SU-DHL-6 (cell line): ENCODE measurements around the gene RAX2.

Source experiments
- H2AFZ ChIP-seq: fragments of 200-600 bp; sonication (generic); 2 replicates; pipeline ENCODE4 v1.6.1; 2014; ENCODE audit warnings: low read depth, mild to moderate bottlenecking, moderate library complexity, mixed read lengths, antibody characterized with exemption, low read length; ENCODE audit not compliant: severe bottlenecking
- H3F3A ChIP-seq: fragments of 200-600 bp; shearing (Covaris generic); 2 replicates; pipeline ENCODE4 v1.6.0; 2016; ENCODE audit warnings: antibody characterized with exemption, mild to moderate bottlenecking; ENCODE audit not compliant: insufficient read depth
- H3K27ac ChIP-seq: fragments of 200-600 bp; sonication (generic); 2 replicates; pipeline ENCODE4 v1.5.1; 2016; ENCODE audit warnings: low read depth, mild to moderate bottlenecking, low read length, moderate library complexity, mixed read lengths
- H3K27me3 ChIP-seq: fragments of 200-600 bp; sonication (generic), shearing (Covaris generic); 2 replicates; pipeline ENCODE4 v1.6.0; 2014; ENCODE audit warnings: mild to moderate bottlenecking, low read length
- H3K36me3 ChIP-seq: fragments of 200-600 bp; sonication (generic); 2 replicates; pipeline ENCODE4 v1.6.1; 2014; ENCODE audit warnings: mild to moderate bottlenecking, low read length, mixed read lengths
- H3K4me2 ChIP-seq: fragments of 300-600, 200-600 bp; shearing (Covaris generic), sonication (generic); 2 replicates; pipeline ENCODE4 v1.6.0; 2014; ENCODE audit warnings: low read length, low read depth, mild to moderate bottlenecking; ENCODE audit not compliant: poor library complexity, severe bottlenecking
- H3K4me3 ChIP-seq: fragments of 200-600 bp; sonication (generic); 2 replicates; pipeline ENCODE4 v1.5.1; 2014; ENCODE audit warnings: antibody characterized with exemption, low read length, mild to moderate bottlenecking, mixed read lengths; ENCODE audit not compliant: insufficient read depth, poor library complexity, severe bottlenecking
- H3K79me2 ChIP-seq: fragments of 200-600 bp; sonication (generic); 2 replicates; pipeline ENCODE4 v1.6.1; 2014; ENCODE audit warnings: mild to moderate bottlenecking, low read length, moderate library complexity; ENCODE audit not compliant: insufficient read depth
- H3K9ac ChIP-seq: fragments of 200-600 bp; sonication (generic); 2 replicates; pipeline ENCODE4 v1.7.0; 2014; ENCODE audit warnings: mild to moderate bottlenecking, low read length
- H3K9me2 ChIP-seq: fragments of 200-600 bp; sonication (generic); replicated peaks from 2 replicates; pipeline ENCODE4 v1.6.1; 2014; ENCODE audit warnings: low read length; ENCODE audit not compliant: insufficient read depth
- H3K9me3 ChIP-seq: fragments of 200-600 bp; sonication (generic); 2 replicates; pipeline ENCODE4 v1.6.1; 2014; ENCODE audit warnings: low read length, mixed read lengths; ENCODE audit not compliant: insufficient read depth
- H4K20me1 ChIP-seq: fragments of 200-600 bp; sonication (generic); 2 replicates; pipeline ENCODE4 v1.6.1; 2014; ENCODE audit warnings: low read depth, mild to moderate bottlenecking, antibody characterized with exemption, low read length, moderate library complexity, mixed read lengths
- EZH2phosphoT487 ChIP-seq: fragments of 200-600 bp; sonication (generic), shearing (Covaris generic); conservative IDR thresholded peaks from 2 replicates; pipeline ENCODE4 v1.6.1; 2018; ENCODE audit warnings: mild to moderate bottlenecking, antibody characterized with exemption, low read length, moderate library complexity, mixed read lengths
- TF ChIP-seq, protein P1 (sequence below): fragments of 200-600 bp; sonication (generic); IDR thresholded peaks from one replicate; pipeline ENCODE4 v1.5.1; 2017; ENCODE audit warnings: antibody characterized with exemption, mild to moderate bottlenecking, low read length, moderate library complexity; ENCODE audit not compliant: insufficient read depth, poor library complexity, severe bottlenecking

RAX2 gene

GRCh38 chr19:3734310-3734600 is 37.8 kb downstream of the RAX2 start:
- Histone ChIP-seq H3K27me3 (no peaks in the 10 kb centered on the region), H3K9me3 (no peaks in the 10 kb centered on the region), H3K27ac (no peak overlapping the region), H3K79me2 (no peaks in the 10 kb centered on the region), H3K4me3 (no peak overlapping the region), H3K4me2 (no peak overlapping the region), H3K36me3 (no peaks in the 10 kb centered on the region), H4K20me1 (no peaks in the 10 kb centered on the region), H3K9me2 (no peaks in the 10 kb centered on the region), H3F3A (no peaks in the 10 kb centered on the region), H3K9ac (no peak overlapping the region), H2AFZ (no peak overlapping the region)
- TF ChIP-seq, protein P1, sequence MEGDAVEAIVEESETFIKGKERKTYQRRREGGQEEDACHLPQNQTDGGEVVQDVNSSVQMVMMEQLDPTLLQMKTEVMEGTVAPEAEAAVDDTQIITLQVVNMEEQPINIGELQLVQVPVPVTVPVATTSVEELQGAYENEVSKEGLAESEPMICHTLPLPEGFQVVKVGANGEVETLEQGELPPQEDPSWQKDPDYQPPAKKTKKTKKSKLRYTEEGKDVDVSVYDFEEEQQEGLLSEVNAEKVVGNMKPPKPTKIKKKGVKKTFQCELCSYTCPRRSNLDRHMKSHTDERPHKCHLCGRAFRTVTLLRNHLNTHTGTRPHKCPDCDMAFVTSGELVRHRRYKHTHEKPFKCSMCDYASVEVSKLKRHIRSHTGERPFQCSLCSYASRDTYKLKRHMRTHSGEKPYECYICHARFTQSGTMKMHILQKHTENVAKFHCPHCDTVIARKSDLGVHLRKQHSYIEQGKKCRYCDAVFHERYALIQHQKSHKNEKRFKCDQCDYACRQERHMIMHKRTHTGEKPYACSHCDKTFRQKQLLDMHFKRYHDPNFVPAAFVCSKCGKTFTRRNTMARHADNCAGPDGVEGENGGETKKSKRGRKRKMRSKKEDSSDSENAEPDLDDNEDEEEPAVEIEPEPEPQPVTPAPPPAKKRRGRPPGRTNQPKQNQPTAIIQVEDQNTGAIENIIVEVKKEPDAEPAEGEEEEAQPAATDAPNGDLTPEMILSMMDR, result no peak
- no peak for TF ChIP-seq EZH2phosphoT487

DNA sequence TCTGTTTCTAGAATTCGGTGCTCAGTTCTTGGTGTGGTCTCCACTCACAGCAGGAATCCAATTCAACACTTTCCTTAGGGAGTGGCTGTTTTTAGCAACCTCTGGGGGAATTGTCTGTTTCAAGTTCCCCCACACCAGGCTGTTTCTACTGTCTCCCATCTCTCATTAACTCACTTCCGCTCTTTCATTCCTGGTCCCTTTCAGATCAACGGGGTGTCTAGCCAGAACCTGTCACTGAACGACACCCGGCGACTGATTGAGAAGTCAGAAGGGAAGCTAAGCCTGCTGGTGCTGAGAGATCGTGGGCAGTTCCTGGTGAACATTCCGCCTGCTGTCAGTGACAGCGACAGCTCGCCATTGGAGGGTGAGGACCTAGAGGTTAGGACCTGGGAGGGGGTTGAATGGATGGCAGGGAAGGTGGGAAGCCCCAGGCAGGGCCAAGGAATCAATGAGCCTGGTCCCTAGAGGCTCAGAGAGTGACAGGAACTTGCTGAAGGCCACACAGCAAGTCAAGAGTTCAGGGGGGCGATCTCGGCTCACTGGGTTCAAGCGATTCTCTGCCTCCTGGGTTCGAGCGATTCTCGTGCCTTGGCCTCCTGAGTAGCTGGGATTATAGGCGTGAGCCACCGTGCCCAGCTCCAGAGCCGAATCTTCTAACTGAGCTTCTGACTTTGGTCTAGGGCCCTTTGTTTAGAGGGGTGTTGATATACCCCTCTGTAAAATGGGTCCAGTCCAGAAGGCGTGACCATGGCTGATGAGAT is 38.3 kb downstream of the RAX2 start:
- H3K4me2 ChIP-seq, result no peak overlapping the region
- no peaks in the 10 kb centered on the region for H3K27me3 ChIP-seq
- no peak overlapping the region for H2AFZ ChIP-seq

GRCh38 chr19:3732108-3732507 is 39.9 kb downstream of the RAX2 start:
- H3F3A ChIP-seq, result no peaks in the 10 kb centered on the region
- no peak overlapping the region for H3K9ac ChIP-seq
- H2AFZ ChIP-seq, result no peak overlapping the region
- no peaks in the 10 kb centered on the region for H3K9me3 ChIP-seq
- H3K36me3 ChIP-seq, result no peaks in the 10 kb centered on the region
- no peaks in the 10 kb centered on the region for H3K79me2 ChIP-seq
- no peaks in the 10 kb centered on the region for H3K27me3 ChIP-seq
- TF ChIP-seq EZH2phosphoT487, result no peak
- TF ChIP-seq, protein P1, result no peak
- H3K27ac ChIP-seq, result no peak overlapping the region
- H4K20me1 ChIP-seq, result no peaks in the 10 kb centered on the region
- H3K4me2 ChIP-seq, result no peak overlapping the region
- no peak overlapping the region for H3K4me3 ChIP-seq
- H3K9me2 ChIP-seq, result no peaks in the 10 kb centered on the region

More for the DNA sequence above, 38.3 kb downstream of the RAX2 start:
- H3K79me2 ChIP-seq, result no peaks in the 10 kb centered on the region
- no peak overlapping the region for H3K4me3 ChIP-seq
- no peaks in the 10 kb centered on the region for H3K9me3 ChIP-seq
- H3K27ac ChIP-seq, result no peak overlapping the region
- no peaks in the 10 kb centered on the region for H4K20me1 ChIP-seq
- H3K36me3 ChIP-seq, result no peaks in the 10 kb centered on the region
- H3K9ac ChIP-seq, result no peak overlapping the region
- no peak for TF ChIP-seq EZH2phosphoT487
- TF ChIP-seq, protein P1, result no peak
- no peaks in the 10 kb centered on the region for H3F3A ChIP-seq
- no peaks in the 10 kb centered on the region for H3K9me2 ChIP-seq
